Islet precursor cell (in vitro differentiated cells): Measurements from ENCODE around the gene LMLN.
"Not testable (repeated sequence)": the region's sequence is repeated elsewhere in the genome, so short reads cannot be mapped to it uniquely, and the experiment has no call there.

Source experiments
- DNase-seq: peaks from one replicate; pipeline ENCODE4 v3.0.0-alpha.2; 2018

Gene LMLN

DNA sequence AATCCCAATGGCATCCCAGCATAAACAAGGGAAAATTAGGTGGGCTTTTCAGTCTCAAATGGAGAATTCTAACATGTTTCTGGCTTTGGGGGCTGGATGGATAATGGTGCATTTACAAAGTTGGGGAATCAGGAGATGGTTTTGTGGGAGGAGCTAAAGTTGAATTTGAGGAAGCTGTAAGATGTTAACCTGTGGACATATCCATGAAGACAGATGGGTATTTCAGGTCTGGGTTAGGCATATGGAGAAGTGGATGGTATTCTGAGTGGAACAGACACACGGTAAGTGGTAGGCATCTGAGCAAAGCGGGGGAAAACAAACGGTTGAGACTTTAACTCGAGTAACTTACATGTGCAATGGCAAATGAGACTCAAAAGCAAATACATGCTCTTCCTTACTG, 1.7 kb upstream of the LMLN start:
- no peak for DNase-seq

DNA sequence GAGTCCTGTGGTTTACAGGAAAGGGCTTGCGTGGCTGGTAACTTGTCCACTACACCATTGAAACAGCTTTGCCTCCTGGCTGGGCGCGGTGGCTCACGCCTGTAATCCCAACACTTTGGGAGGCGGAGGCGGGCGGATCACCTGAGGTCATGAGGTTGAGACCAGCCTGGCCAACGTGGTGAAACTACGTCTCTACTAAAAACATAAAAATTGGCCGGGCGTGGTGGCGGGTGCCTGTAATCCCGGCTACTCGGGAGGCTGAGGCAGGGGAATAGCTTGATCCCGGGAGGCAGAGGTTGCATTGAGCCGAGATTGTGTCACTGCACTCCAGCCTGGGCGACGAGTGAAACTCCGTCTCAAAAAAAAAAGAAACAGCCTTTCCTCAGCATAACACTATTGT, 1.2 kb upstream of the LMLN start:
- not testable (repeated sequence) for DNase-seq

GRCh38 chr3:197959500-197959890, 522 bp upstream of the LMLN start:
- DNase-seq, result no peak

DNA sequence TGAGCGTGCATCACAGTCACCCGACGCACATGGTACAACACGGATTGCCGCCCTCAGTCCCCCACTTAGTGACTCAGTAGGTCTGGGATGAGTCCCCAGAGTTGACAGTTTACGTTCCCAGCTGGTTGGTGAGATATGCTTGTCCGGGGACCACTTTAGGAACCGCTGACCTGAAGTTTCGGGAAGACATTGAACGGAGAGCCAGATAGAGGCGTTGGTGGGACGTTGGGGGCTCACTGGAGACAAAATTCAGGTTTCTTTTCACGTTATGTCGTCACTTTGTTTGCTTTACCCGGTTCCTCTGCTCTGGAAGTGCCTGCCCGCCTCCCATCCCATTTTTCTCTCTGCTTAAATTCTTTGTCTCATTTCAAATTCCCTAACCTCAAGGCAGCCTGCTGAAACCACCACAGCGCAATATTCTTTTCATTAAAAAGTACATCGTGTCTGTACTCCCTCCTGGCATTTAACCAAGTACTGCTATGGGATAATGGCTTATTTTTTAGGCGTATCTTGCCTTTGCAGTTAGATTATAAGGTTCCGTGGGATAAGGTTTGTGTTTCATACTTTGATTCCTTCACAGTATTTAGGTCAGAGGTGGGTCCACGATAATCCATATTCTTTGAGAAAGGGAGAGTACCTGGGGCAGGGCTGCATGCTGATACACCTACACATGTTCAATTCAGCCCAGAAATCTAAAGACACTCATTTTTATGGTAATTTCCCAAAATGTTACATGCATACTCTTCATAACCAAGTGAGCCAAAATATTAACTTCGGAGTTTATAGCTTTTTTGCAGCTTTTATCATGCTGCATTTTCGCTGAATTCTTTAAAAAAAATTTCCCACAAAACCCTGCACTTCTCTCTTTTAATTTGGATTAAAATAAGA, 921 bp downstream of the LMLN start:
- no peak for DNase-seq

DNA sequence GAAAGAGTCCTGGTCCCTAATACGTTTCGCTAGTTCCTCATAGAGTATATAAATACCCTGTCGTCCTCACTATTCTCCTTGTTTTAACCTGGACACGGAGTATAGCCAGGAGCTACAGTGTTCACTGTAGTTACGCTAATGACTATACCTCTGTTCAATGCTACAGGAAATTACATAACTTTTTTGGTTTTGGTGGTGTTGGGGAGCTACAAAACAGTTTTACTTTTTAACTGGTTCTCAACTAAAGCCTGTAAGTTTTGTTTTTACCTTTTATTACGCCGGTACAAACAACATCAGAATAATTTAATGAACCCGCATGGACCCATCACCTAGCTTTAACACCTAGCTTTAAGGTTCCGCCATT, 1.5 kb downstream of the LMLN start:
- DNase-seq, result no peak

GRCh38 chr3:197963019-197963637, 3.1 kb downstream of the LMLN start:
- no peak for DNase-seq

DNA sequence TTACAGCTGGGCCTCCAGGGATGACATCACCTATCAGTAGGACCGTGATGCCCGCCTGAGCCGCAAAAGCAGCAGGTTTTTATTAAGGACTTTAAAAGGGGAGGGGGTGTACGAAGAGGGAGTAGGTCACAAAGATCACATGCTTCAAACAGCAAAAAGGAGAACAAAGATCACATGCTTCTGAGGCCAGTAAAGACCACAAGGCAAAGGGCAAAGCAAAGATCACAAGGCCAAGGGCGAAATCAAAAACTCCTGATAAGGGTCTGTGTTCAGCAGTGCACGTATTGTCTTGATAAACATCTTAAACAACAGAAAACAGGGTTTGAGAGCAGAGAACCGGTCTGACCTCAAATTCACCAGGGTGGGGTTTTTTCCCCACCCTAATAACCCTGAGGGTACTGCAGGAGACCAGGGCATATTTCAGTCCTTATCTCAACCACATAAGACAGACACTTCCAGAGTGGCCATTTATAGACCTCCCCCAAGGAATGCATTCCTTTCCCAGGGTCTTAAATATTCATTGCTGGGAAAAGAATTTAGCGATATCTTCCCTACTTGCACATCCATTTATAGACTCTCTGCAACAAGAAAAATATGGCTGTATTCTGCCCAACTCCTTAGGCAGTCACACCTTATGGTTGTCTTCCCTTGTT, 7.4 kb downstream of the LMLN start:
- not testable (repeated sequence) for DNase-seq

GRCh38 chr3:197970588-197970987, 10.6 kb downstream of the LMLN start:
- DNase-seq, result no peak

DNA sequence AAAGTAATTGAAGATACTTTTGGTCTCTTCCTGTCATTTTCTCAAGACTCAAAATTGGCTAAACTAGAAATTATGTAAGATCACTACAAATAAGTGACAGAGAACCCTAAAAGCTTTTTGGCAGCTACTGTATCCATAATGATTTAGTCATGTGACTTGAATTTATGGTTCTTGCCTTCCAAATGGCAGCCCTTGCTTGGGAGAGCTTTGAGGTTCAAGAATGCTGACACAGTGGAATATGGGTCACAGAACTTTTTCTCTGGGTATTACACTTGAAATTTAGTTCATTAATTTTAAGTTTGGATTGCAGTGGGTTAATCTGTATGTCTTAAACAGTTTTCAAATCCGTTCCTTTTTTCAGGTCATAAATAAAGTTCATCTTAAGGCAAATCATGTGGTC, 14.0 kb downstream of the LMLN start:
- DNase-seq, result no peak

- no peak for DNase-seq
These were observed 15.3 kb downstream of the LMLN start for GRCh38 chr3:197975311-197975710.

- no peak for DNase-seq
These were observed 23.1 kb downstream of the LMLN start for GRCh38 chr3:197983076-197983475.

DNA sequence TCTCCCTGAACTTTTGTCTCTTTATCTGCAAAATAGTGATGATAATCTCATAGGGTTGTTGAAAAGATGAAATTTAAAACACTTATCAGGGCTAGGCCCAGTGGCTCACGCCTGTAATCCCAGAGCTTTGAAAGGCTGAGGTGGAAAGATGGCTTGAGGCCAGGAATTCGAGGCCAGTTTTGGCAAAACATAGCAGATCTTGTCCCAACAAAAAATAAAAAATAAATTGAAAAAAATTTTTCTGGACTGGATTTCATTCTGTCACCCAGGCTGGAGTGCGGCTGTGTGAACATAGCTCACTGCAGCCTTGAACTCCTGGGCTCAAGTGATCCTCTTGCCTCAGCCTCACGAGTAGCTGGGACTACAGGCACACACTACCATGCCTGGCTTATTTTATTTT, 29.6 kb downstream of the LMLN start:
- no peak for DNase-seq

- no peak for DNase-seq
These were observed 34.7 kb downstream of the LMLN start for GRCh38 chr3:197994736-197995135.

- DNase-seq, result no peak
These were observed 36.8 kb downstream of the LMLN start for GRCh38 chr3:197996855-197997254.

DNA sequence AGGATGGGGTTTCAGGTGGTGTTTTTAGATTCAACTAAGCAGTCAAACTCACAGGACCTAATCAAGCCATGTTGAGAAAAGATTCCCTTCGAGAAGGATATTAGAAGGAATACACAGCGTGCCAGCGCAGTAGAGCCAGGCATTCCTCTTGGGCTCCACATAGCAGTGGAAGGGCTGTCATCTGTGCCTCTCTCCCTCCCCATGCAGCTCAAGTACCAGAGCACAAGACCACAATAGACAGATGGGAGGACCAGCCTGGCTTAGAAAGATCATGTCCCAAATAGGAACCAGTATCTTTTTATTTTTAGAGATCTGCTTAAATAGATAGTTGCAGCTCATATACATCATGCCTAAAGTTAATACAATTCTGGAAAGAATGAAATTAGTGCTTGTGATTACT, 37.9 kb downstream of the LMLN start:
- DNase-seq, result no peak

- no peak for DNase-seq
These were observed 57.1 kb downstream of the LMLN start for GRCh38 chr3:198017090-198017489.

- DNase-seq, result no peak
These were observed 58.4 kb downstream of the LMLN start for GRCh38 chr3:198018416-198018815.

- DNase-seq, result no peak
These were observed 59.1 kb downstream of the LMLN start for GRCh38 chr3:198019115-198019514.

DNA sequence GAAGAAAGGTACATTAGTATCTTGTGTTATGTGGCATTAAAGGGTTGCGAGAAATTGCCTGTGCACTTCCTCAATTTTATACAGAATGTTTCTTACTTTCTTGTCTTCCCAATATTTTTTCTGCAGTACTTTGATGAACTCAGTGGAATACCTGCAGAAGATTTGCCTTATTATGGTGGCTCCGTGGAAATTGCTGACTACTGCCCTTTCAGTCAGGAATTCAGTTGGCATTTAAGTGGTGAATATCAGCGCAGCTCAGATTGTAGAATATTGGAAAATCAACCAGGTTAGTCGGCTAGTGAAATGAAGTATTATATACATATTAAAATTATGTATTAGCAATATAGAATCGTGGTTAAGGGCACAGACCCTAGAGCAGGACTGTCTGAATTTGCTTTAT, 61.3 kb downstream of the LMLN start:
- no peak for DNase-seq

DNA sequence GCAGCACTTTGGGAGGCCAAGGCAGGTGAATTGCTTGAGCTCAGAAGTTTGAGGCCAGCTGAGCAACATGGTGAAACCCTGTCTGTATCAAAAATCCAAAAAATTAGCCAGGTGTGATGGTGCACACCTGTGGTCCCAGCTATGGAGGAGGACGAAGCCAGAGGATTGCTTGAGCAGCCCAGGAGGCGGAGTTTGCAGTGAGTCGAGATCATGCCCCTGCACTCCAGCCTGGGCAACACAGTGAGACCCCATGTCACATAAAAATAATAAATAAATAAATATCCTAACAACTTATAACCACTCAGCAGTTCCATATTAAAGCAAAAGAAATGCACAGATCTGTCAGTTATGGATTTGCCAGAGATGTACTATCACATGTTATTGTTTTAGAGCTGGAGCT, 62.6 kb downstream of the LMLN start:
- DNase-seq, result no peak

DNA sequence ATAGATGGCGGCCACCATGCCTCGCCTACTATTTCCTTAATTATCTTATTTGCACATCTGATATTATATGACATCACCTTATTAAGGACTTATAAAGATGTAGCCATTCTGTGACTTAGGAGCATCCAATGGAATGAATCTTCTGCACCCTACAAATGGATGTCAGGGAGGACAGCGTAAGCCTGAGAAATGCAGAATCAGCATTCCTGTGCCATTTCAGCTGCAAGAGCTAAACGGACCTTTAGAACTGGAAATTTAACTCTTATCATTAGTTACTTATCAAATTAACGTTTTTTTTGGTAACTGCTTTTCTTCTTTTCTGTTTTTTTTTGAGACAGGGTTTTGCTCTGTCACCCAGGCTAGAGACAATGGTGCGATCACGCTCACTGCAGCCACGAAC, 65.6 kb downstream of the LMLN start:
- DNase-seq, result no peak

GRCh38 chr3:198026620-198027019, 66.6 kb downstream of the LMLN start:
- no peak for DNase-seq

DNA sequence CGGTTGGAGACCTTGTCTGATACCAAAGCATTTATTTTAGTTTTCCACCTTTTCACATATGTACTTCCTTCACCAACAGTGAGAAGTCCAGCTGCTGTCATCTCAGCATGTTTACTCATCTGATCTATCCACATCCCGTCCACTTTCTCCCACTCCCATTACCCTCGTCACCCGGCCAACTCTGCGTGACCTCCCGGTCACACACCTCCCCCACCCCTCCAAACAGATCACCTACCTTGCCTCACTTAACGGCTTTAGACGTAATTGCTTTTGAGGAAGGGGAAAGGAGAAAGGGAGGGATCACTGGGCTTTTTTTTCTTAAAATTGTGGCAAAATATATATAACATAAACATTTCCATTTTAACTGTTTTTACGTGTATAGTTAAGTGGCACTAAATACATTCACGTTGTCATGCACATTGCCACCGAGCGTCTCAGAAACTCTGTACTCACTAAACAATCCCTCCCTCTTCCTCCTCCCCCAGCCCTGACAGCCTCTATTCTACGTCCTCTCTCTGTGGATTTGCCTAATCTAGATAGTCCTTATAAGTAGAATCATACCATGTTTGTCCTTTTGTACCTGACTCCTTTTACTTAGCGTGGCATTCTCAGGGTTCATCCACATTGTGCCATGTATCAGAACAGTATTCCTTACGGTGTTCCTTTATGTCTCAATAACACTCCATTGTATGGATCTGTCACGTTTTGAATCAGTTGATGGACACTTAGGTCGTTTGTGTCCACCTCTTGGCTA, 67.2 kb downstream of the LMLN start:
- DNase-seq, result no peak
